Omental fat pad (tissue), 4 donors: ENCODE results near the gene HDAC11. TPM values are rescaled to one million over a fixed set of nuclear protein-coding genes. Genes with fewer than 3 reads are reported as not detected.

ENCODE experiments used
- ATAC-seq: fragments of 150-250 bp; one replicate; pipeline ENCODE4 v1.9.1; 2016; ENCODE audit warnings: mild to moderate bottlenecking, moderate library complexity; ENCODE audit not compliant: low FRiP score
- DNase-seq: peaks from one replicate; pipeline ENCODE4 v3.0.0-alpha.2; 2019; ENCODE audit warnings: low spot score
- CTCF ChIP-seq, 3 donors: fragments of 450-650 bp; IDR thresholded peaks; one replicate each; pipeline ENCODE4 v1.5.1; 2016 to 2017; ENCODE audit warnings: antibody characterized with exemption in 3 of 3, mild to moderate bottlenecking in 3 of 3, moderate library complexity in 2 of 3
- total RNA-seq, 4 donors: library from RNA; depleted of rRNA; stranded (reverse); fragments of >200 nt; gene quantifications; one replicate each; pipeline ENCODE4 v1.1.0, GENCODE V29; 2016

The HDAC11 gene
- total RNA-seq, 4 donors from 2014 or later = 5.9 to 22.2 (median 9.3) TPM

GRCh38 chr3:13512451-13512850 lies 32.3 kb downstream of the HDAC11 start:
- ATAC-seq = no peak
- no peak for DNase-seq

GRCh38 chr3:13513051-13513912 lies 33.2 kb downstream of the HDAC11 start:
- DNase-seq (no peak), ATAC-seq (no peak)
- no peak for TF ChIP-seq CTCF (IDR thresholded peaks at IDR 0.05)

More at GRCh38 chr3:13512451-13512850, 32.3 kb downstream of the HDAC11 start:
- no peak for TF ChIP-seq CTCF (IDR thresholded peaks at IDR 0.05)

- ATAC-seq (no peak), DNase-seq (no peak)
- no peak for TF ChIP-seq CTCF (IDR thresholded peaks at IDR 0.05)
Measured at GRCh38 chr3:13513913-13514517, 33.9 kb downstream of the HDAC11 start.

GRCh38 chr3:13514639-13515435 lies 34.7 kb downstream of the HDAC11 start:
- DNase-seq (no peak), ATAC-seq (no peak)
- no peak for TF ChIP-seq CTCF (IDR thresholded peaks at IDR 0.05)

- no peak for ATAC-seq
Measured at GRCh38 chr3:13515786-13516759, 36.0 kb downstream of the HDAC11 start.

More at GRCh38 chr3:13515786-13516759, 36.0 kb downstream of the HDAC11 start:
- no peak for TF ChIP-seq CTCF (IDR thresholded peaks at IDR 0.05)
- DNase-seq = no peak
